HL-60 (cell line): Measurements from ENCODE around the gene BCDIN3D.

Experiments used
- DNase-seq, 2 experiments: peaks; one replicate each; pipeline ENCODE4 v3.0.0-alpha.2; 2010 to 2020; ENCODE audit warnings: low read depth in 1 of 2, low spot score in 1 of 2
- H3K27ac ChIP-seq: fragments of 250-450 bp; sonication (Bioruptor Pico); replicated peaks from 2 replicates; pipeline ENCODE4 v1.5.1; 2020; ENCODE audit warnings: mild to moderate bottlenecking, moderate library complexity
- H3K27me3 ChIP-seq: fragments of 250-450 bp; sonication (Bioruptor Pico); 2 replicates; pipeline ENCODE4 v1.5.1; 2021; ENCODE audit warnings: mild to moderate bottlenecking, moderate library complexity; ENCODE audit not compliant: insufficient read depth, poor library complexity, severe bottlenecking
- H3K4me3 ChIP-seq: replicated peaks from 2 replicates; pipeline ENCODE4 v1.5.1; 2011; ENCODE audit warnings: mild to moderate bottlenecking, control low read depth, low read length; ENCODE audit not compliant: insufficient read depth
- CTCF ChIP-seq: IDR thresholded peaks from one replicate; pipeline ENCODE4 v1.5.1; 2011; ENCODE audit warnings: low read length, control low read depth, inconsistent platforms; ENCODE audit not compliant: insufficient read depth
- GABPA ChIP-seq: IDR thresholded peaks from 2 replicates; pipeline ENCODE4 v1.6.1; 2012; ENCODE audit warnings: low read depth
- POLR2AphosphoS5 ChIP-seq: IDR thresholded peaks from 2 replicates; pipeline ENCODE4 v1.6.1; 2012; ENCODE audit warnings: low read depth
- REST ChIP-seq: IDR thresholded peaks from 2 replicates; pipeline ENCODE4 v1.6.1; 2012; ENCODE audit warnings: low read depth; ENCODE audit not compliant: insufficient replicate concordance
- SPI1 ChIP-seq: IDR thresholded peaks from 2 replicates; pipeline ENCODE4 v1.6.1; 2012; ENCODE audit warnings: low read depth, mild to moderate bottlenecking, borderline replicate concordance

The BCDIN3D gene

GRCh38 chr12:49792976-49793580, 49.8 kb downstream of the BCDIN3D start:
- Histone ChIP-seq H3K27ac (no peak overlapping the region), H3K4me3 (no peak overlapping the region), H3K27me3 (no peaks in the 10 kb centered on the region)
- no peak for DNase-seq
- no peak for TF ChIP-seq POLR2AphosphoS5

GRCh38 chr12:49792181-49792970, 50.5 kb downstream of the BCDIN3D start:
- H3K27me3 ChIP-seq = no peaks in the 10 kb centered on the region
- DNase-seq = no peak
- H3K27ac ChIP-seq = no peak overlapping the region
- TF ChIP-seq GABPA = no peak
- TF ChIP-seq REST = no peak
- TF ChIP-seq POLR2AphosphoS5 = no peak
- no peak for TF ChIP-seq SPI1
- TF ChIP-seq CTCF = no peak
- H3K4me3 ChIP-seq = no peak overlapping the region

- TF ChIP-seq POLR2AphosphoS5 = no peak
- Histone ChIP-seq H3K4me3 (no peak overlapping the region), H3K27ac (no peak overlapping the region), H3K27me3 (no peaks in the 10 kb centered on the region)
- DNase-seq = no peak
These were observed 51.2 kb downstream of the BCDIN3D start for GRCh38 chr12:49791700-49792099.

GRCh38 chr12:49790741-49791555, 52.0 kb downstream of the BCDIN3D start:
- TF ChIP-seq SPI1 (no peak), POLR2AphosphoS5 (no peak), CTCF (no peak), REST (no peak), GABPA (no peak)
- DNase-seq = no peak
- Histone ChIP-seq H3K27me3 (no peaks in the 10 kb centered on the region), H3K27ac (no peak overlapping the region), H3K4me3 (no peak overlapping the region)
